COLO668 (cell line): ENCODE measurements around the gene NSMF.

ENCODE experiments used
- DNase-seq: peaks from one replicate; lab custom pipeline; 2025; ENCODE audit not compliant: unreplicated experiment; lab: John Stamatoyannopoulos, UW

NSMF gene

GRCh38 chr9:137459152-137459600, at the start of gene NSMF:
Gene NSMF, minus strand, starts transcription at chr9:137459334. Its CDS starts 232 bp downstream, at chr9:137459102.
- DNase-seq, result peak; percentile 96

- no peak for DNase-seq
Measured at GRCh38 chr9:137506702-137507171, 47.6 kb upstream of the NSMF start.

- DNase-seq, result no peak
Measured at GRCh38 chr9:137506274-137506673, 47.1 kb upstream of the NSMF start.

GRCh38 chr9:137505421-137506140, 46.4 kb upstream of the NSMF start:
- no peak for DNase-seq

GRCh38 chr9:137504432-137504777, 45.3 kb upstream of the NSMF start:
- DNase-seq, result no peak

GRCh38 chr9:137502008-137502911, 43.1 kb upstream of the NSMF start:
- DNase-seq, result no peak

GRCh38 chr9:137501457-137501856, 42.3 kb upstream of the NSMF start:
- DNase-seq, result no peak

- DNase-seq, result peak; percentile 43
Measured at GRCh38 chr9:137500666-137501397, 41.7 kb upstream of the NSMF start.

GRCh38 chr9:137499858-137500661, 40.9 kb upstream of the NSMF start:
- DNase-seq, result no peak

- no peak for DNase-seq
Measured at GRCh38 chr9:137499416-137499815, 40.3 kb upstream of the NSMF start.

GRCh38 chr9:137498720-137499150, 39.6 kb upstream of the NSMF start:
- no peak for DNase-seq

- no peak for DNase-seq
Measured at GRCh38 chr9:137497921-137498719, 39.0 kb upstream of the NSMF start.

- DNase-seq, result no peak
Measured at GRCh38 chr9:137496601-137497375, 37.7 kb upstream of the NSMF start.

- DNase-seq, result peak; percentile 29
Measured at GRCh38 chr9:137494550-137495351, 35.6 kb upstream of the NSMF start.

GRCh38 chr9:137494104-137494544, 35.0 kb upstream of the NSMF start:
- no peak for DNase-seq

GRCh38 chr9:137493364-137494103, 34.4 kb upstream of the NSMF start:
- DNase-seq, result no peak
